GM21717 (cell line): ENCODE data around the gene GADL1.

ENCODE experiments used
- ATAC-seq: cut with Tn5 transposase; IDR thresholded peaks from one replicate; pipeline ENCODE4 v1.9.1; 2021; ENCODE audit warnings: mild to moderate bottlenecking, moderate library complexity; ENCODE audit not compliant: unreplicated experiment

The GADL1 gene

DNA sequence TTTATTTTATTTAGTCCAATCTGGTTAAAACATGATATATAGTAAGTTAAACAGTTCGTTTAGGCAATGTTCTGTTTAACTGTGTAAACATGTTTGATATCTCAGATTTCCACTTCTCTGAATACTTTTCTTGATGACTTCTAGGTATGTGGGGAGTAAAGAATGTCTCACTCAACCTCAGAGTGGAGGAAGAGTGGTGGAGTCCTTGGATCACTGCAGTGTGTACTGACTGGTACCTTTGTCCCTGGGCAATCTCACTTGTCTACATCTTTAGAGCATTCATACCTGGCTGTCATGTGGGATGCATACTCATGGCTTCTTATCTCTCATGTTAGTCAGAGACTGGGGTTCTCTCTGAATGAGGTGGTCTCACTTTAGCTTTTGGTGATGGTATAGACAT, 15.6 kb downstream of the GADL1 start:
- ATAC-seq = no peak

DNA sequence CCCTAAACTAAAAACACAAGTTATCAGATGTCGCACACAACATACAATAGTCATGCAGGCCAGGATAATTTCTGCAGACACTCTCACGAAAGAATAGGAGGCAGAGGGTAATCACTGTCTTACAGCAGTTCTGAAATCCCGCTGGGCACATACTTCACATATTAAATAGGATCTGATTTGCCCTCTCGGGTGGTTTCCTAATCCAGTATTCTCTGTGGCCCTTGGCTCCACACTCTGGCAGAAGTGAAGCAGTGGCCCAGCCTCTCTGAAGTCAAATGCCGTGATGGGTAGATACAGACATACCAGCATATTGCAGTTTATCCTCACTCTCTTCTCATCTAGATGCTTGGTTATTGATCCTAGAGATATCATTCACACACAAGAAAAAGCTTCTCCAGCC, 19.0 kb downstream of the GADL1 start:
- ATAC-seq = no peak

DNA sequence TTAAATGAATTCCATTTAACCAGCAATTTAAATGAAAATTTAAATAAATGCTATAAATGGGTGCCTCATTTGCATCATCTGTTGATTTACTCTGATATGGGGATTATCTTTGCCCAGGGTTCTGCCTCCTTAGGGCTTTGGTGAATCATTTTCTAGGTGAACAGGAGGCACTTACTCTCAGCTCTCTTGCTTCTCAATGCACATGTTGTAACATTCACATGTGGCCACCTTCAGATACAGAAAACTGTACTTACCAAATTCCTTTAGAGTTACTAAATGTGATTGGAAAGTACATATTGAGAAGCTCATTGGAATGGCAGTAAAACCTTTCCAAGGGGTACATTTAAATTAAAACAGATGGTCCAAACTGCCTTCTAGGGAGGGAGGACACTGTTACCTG, 20.8 kb downstream of the GADL1 start:
- no peak for ATAC-seq

DNA sequence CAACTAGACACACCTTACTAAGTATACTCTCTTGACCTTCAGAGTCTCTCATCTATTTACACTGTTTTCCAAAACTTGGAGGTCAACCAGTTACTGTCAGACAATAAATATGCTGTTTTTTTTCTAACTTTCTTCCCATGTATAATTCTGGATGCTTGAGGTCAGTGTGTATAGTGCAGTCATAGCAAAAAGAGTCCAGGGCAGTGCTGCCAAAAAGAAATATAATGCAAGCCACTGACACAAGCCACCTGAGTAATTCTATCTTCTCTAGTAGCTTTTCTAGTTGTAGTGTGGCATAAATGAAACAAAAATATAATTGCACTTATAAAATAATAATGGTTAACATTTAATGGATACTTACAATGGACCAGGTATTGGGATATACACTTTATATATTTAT, 21.6 kb downstream of the GADL1 start:
- ATAC-seq = no peak

DNA sequence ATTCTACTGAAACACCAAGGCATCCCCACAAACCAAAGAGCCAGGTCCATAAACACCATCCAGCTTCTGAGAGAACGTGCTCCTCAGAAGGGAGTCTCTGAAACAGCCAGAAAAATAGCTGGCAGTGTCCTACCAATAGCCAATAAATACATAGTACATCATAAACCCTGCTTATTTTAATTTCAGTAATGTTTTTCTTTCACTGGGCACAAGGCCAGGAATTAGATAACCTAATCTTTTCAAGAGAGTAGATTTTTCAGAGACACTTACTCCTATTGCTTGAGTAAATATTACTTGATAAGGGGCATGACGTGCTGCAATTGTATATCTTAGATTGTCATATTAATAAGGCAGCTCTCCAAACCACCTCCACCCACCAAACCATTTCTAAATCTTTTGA, 22.7 kb downstream of the GADL1 start:
- ATAC-seq = no peak

DNA sequence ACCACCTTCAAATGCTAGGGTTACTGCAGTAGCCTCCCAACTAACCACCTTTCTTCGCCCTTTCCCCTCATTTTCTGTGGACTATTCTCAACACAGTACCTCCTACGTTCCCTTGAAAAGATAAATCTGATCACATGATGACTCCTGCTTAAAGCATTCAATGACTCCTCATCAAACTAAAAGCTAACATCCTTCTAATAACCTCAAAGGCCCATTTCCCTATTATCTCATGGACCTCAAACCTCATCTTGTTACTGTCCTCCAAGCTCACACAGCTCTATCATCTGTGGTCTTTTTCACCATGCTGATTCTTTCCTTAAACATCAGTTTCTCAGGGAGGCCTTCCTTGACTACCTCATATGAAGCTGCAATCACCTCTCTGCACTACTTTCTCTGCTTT, 29.6 kb downstream of the GADL1 start:
- no peak for ATAC-seq

DNA sequence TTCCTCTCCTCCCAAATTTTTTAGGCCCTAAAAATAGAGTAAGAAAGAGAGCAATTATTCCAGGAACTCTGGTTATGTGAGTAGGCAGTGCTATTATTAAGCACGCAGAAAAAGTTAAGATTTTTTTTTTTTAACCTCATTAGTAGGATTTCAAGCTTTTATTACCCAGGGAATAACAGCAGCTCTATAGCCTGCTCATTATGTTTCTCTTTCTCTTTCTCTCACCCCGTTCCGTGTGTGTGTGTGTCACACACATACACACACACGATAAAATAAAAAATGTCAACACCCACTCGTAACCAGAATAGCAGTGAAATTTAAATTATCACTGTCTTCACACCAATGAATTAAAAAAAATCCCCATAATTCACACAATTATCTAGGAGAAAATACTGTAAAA, 30.3 kb downstream of the GADL1 start:
- no peak for ATAC-seq

DNA sequence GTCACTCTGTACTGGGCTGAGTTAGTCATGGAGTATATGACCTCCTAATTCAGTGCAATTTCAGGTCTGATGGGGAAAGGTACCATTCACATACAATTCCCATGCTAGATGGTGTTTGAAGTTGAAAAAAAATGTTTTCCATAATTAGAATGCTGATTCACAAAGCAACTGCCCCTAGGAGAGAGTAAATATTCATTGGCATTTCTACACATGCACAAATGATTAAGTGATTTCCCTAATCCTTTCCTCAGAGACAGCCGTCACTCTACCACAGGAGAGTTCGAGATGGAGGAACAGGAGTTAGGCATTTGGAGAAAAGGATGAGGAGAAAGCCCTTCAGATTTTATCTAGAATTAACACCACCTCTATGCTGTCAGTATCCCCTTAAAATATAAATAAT, 32.5 kb downstream of the GADL1 start:
- no peak for ATAC-seq

DNA sequence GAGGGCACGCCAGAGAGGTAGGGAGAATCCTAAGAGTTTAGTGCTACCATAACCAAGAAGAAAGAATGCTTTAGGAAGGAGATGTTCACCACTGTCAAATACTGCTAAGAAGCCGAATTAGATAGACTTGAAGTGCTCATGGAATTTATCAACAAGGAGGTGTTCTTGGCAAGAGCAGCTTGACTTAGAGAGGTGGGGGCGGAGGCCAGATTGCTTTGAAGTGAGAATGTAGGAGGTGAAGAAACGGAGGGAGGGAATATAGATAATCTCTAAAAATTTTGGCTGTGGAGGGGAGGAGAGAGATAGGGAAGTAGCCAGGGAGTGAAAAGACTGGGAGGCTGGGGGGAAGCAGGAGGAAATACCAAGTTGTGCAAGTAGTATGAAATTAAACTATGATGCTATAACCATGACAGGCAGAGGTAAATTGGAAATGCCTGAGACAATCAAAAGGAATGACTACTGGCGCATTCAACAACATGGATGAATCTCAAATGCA, 35.5 kb downstream of the GADL1 start:
- no peak for ATAC-seq

DNA sequence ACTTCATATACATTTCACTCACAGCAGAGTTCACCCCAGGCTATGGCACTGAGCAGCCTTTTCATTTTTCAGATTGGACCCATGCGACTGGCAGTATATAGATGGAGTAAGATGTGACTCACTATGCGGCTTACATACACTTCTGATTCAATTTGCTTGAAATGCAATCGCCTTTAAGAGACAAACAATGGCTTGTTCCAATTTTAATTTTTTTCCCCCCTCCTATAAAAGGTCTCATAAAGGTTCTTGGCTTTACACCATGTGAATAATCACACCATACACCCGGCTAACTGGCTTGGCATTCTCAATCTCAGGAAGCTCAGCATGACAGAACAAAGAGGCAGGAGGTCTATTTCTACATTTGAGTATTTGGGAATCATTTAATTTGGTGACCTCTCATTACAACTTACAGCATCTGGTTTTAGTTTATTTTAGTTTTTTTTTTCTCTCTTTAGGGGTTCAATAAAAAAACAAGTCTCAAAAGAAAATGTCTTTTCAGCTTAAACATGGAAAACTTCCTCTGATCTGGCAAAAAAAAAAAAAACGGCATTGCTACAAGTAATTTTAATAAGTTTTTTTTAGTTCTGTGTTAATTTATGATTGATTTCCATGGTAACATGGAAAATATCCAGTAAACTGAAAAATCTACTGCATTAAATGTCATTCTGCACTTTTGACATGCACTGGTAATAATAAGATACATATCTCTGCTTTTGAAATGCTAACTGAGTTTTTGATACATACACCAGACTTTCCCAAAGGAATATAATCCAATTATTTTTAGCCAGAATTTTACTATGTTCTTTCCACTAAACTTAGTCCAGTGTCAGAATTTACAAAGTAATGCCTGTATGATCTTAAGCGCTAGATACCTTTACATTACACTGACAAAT, 38.8 kb downstream of the GADL1 start:
- ATAC-seq = no peak

DNA sequence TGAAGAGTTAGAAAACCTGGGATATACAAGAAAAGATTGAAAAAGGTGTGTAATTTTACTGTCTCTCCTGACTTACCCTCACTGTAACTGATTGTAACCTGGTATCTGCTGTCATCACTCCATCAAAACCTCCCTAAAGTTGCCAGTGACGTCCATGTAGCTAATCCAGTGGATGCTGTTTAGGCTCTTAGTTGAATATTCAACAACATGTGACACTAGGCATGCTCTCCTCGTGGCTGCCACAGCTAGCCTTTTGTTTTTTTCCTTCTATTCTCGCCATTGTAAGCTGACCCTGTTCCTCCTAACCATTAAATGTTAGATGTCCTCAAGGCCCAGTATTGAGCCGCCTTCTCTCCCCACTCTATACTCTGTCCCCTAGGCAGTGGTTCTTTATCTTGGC, 41.6 kb downstream of the GADL1 start:
- ATAC-seq = no peak

DNA sequence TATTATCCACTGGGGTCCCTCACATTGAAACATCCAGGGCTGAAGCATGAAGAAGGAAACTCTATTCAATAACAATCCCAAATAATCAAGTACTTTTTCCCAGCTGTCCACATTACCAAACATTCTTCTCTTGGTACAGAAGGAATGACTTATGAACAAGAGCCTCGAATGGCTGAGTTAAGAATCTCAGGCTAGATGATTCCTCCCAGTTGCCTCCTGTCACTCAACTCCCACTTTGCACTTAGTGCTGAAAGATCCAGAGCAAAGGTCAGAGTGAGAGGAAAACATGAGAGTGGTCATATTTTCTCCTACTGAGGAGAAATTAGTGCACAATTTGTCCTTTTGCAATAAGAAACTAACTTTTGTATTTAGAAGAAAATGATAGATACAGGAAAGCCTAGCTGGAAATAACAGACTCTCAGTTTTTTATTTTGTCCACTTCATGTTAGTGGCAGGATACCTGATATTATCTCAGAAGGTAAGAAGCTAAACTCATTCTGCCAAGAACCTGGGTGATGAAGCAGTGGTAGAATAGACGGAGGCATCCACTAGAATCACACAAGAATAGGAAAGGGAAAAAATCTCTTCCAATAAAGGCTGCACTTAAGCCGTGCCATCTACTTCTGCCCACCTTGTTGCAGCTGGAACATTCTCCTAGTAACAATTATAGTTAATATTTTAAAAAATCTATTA, 46.2 kb downstream of the GADL1 start:
- no peak for ATAC-seq

DNA sequence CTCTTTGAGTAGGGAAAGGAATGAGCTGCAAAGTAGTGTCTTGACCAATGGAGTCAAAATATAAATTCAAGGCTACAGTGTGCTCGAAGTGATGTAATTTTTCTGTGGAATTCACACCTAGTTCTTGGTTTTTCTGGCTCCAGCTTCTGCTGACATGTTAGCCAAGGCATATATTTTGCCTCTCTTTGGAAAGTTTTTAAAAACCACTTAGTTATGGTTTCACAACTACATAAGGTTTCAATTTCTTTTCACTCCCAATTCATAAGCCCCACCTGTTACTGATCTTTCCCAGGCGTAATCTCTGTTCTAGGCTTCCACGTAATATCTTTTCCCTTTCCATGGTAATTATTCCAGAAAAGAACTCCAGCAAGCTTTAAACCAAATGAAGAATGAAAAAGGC, 46.9 kb downstream of the GADL1 start:
- no peak for ATAC-seq

DNA sequence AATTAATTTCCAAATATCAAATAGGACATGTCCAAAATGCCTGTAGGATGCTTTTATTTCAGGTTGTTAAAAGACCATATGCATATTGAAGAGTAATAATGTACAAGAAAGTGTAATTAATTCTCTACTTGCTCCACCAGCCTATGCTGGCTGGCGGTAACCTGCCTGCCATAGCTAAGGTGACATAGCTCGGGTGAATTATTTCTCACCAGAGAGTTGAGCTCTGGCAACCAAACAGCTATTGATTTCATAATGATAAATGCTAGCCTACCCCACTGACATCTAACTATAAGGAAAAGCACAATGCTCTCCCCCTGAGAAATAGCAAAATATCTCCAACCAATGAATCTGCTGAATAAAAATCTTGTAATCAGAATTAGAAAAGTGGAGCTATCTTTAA, 48.9 kb downstream of the GADL1 start:
- no peak for ATAC-seq

DNA sequence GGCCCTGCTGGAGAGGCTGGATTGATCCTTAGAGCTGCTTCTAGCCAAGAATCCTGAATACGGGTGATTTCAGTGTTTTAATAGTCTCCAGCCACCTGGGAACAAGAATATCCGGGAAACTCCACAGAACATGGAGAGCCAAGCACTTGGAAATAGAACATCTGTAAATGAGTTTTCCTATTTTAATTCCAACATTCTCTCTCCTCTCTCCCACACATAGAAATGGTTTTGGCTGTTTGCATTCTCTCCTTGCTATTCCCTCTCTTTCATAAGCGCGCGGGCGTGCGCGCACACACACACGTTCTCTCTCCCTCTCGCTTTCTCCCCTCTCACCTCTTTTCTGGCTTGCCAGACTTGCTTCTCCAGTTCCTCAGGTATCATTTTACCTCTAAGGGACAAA, 50.6 kb downstream of the GADL1 start:
- no peak for ATAC-seq

DNA sequence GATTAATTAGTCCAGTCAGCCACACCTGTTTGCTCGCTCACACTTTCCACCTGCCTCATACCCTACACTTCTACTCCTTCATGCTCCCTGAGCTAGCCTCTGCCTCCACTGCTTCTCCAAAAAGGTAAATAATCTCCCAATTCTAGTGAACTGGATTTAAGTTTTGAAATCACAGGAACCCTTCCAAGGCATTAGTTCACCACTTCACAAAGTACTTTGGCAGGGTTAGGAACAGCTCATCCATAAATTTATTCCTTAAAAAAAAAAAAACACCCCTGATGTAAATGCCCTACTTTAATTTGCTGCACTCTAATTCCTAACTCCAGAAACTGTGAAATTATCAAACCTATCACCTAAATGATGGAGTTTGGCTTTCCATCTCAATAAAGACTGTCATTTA, 58.3 kb downstream of the GADL1 start:
- no peak for ATAC-seq

DNA sequence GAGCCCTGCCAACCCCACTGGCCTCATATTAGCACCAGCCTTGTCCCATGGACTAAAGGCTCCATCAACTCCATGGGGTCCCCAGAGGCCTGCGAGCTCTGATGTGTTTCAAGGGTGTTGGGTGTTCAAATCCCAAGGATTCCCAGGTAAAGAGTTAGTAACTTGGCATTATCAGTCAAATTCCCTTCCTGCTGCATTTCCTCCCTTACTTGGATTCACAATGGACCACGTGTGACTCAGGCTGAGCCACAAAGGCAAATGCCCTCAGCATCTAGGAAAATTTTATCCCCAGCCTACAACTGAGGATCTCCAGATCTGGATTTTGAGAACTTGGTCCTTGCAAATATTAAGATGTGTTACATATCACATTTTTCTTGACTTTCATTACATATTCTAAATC, 58.8 kb downstream of the GADL1 start:
- ATAC-seq = no peak

DNA sequence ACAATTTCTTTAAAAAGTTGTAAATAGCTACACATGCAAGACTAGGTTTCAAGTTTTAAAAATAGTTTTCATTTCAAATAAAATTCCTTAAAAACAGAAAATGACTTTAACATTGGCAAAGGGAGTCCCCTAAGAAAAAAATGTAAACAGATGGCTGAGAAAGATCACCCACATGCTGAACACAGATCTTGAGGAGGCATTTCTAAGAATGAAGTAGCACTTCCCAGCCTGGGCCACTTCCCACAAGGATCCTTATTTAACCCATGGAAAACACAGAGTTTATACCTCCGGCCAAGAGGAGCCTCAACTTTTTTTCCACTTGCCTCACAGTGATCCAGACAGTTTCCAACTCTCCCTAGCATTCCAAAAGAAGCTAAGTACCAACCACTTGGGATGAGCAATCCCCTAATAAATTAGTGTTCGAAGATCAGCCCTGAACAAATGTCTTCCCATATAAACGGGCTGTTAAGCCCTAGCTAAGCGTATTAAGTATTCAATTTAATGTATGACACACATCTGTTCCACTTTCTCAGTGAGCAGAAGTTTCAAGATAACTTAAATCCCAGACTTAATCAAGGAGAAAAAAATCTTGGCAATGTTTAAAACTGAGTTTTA, 61.4 kb downstream of the GADL1 start:
- ATAC-seq = no peak

DNA sequence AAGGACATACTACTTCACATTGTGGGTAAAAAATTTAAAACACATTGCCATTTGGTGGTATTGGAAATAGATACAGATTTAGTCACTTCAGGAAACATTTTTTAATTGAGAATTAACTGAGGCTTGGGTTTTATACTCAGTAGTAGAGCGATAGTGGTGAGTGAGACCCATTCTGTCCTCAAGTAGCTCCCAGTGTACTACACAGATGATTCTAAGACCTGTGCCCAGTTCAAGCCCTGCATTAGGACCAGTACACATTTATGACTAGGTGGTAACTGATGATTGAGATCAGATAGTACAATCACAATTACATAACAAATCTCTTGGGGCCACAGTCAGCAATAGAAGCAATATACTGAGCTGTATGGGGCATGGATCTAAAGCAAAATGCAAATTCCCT, 67.4 kb downstream of the GADL1 start:
- ATAC-seq = no peak

DNA sequence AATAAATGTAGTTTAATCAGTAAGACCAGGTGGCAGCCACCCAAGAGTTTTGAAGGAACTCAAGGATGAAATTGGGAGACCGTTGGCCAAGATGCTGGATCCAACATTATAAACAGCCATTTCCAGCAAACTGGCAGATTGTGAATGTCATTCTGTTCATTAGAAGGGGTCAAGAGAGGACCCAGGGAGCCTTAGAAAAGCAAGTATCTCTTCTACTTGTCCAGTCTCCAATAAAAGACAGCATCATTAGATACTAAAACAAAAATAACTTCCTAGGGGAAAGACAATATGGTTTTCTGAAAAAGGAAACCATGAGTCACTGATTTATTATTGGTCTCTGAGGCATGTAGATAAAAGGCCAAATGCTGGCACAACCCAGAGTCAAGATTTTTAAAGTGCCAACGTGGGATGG, 67.9 kb downstream of the GADL1 start:
- ATAC-seq = no peak

DNA sequence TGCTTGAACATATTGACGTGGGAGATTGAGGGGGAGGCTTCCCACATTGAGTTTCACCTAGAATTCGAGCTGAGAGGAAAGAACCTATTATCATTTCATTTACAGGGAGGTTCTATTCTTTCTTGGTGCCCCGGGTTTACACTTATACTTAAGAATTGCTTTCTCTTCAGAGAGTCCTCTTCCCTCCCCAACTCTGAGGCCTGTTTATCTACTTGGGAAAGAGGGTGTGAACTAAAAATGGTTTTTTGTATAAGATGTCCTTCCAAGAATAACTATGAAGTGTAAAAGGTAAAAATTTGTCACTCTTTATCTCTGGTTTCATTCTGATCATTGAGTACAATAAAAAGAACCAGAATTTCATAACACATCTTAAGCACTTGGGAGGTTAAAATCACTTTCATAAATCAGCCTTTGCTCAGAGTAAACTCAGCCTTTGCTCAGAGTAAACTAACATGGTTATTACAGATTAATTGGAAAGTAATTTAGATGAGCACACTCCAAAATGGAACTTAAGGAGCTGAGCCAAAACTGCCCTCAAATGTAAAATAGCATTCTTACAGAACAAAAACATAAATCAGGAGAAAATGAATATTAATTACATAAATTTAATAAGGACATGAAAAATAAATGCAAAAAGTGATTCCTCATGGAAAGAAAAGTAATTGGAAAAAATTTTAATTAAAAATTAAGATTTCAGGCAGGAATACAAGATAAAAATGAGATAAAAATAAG, 75.2 kb downstream of the GADL1 start:
- no peak for ATAC-seq
